ENCODE results near the gene CCDC126.
"Not testable (repeated sequence)": the region's sequence is repeated elsewhere in the genome, so short reads cannot be mapped to it uniquely, and the experiment has no call there.

DNA sequence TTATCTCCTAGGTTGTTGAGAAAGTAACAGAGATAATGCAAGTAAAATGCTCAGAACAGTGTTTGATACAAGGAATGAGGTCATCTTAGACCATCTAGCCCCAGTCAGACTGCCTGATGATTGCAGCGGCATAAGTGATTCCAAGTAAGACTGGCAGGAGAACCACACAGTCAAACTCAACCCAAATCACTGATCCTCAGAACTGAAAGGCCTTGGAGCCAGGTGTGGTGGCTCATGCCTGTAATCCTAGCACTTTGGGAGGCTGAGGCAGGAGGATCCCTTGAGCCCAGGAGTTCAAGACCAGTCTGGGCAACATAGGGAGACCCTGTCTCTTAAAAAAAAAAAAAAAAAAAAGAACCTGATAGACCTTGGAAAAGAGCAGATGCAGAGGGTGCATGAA, 15.2 kb upstream of the CCDC126 start:
- TF ChIP-seq, protein P1, sequence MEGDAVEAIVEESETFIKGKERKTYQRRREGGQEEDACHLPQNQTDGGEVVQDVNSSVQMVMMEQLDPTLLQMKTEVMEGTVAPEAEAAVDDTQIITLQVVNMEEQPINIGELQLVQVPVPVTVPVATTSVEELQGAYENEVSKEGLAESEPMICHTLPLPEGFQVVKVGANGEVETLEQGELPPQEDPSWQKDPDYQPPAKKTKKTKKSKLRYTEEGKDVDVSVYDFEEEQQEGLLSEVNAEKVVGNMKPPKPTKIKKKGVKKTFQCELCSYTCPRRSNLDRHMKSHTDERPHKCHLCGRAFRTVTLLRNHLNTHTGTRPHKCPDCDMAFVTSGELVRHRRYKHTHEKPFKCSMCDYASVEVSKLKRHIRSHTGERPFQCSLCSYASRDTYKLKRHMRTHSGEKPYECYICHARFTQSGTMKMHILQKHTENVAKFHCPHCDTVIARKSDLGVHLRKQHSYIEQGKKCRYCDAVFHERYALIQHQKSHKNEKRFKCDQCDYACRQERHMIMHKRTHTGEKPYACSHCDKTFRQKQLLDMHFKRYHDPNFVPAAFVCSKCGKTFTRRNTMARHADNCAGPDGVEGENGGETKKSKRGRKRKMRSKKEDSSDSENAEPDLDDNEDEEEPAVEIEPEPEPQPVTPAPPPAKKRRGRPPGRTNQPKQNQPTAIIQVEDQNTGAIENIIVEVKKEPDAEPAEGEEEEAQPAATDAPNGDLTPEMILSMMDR (IDR thresholded peaks at IDR 0.05): not testable (repeated sequence)
- TF ChIP-seq POLR2A (IDR thresholded peaks at IDR 0.05): not testable (repeated sequence)
